ENCODE data around the gene C14orf39. TPM values are rescaled to one million over a fixed set of nuclear protein-coding genes. Genes with fewer than 3 reads are reported as not detected.

Gene C14orf39
- total and polyA plus RNA-seq, 2 experiments from 2014 or later: 0.28 to 3.4 TPM

DNA sequence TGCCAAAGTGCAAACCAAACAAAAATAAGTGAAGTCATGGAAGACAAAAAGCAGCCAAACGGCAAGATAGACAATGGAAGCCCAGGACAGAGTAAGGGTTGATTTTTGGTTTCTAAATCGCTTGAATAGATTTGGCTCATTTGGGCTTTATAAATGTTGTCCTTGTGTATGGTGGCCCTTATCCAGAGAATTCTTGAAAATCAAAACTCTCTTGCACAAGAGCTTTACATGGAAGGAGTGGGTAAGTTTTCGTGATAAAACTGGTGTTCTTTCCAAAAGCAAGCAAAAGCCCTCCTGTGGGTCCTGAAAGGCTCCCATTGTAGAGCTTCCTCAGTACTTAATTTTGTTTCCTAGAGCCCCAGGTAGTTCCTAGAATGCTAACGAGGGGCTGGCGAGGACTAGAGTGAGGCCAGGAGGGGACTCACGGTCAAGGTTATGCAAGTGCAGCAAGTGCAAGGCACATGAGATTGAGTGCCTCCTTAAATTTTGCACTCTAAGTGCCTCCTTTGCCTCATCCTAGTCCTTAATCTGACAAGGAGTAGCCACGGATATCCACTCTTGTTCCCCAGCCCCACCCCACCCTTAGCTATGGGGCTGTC is 27.2 kb upstream of the C14orf39 start:
- Mint-ChIP-seq H3K4me1 (peaks cover 54% of the 10 kb centered on the region), H3K4me3 (peak overlapping the region; percentile 51; the same call in 2 of the 3 replicates)

More for the DNA sequence above, 27.2 kb upstream of the C14orf39 start:
- peak overlapping the region; percentile 91 for H3K4me2 ChIP-seq
- Mint-ChIP-seq H3K9me3 (no peaks in the 10 kb centered on the region; the same call in 2 of the 3 replicates), H3K27me3 (ENCODE audit: insufficient read depth, low read depth, poor library complexity) (peaks cover 93% of the 10 kb centered on the region), H3K36me3 (ENCODE audit: low read depth) (no peaks in the 10 kb centered on the region), H3K27ac (no peak overlapping the region)
- H3K79me2 ChIP-seq (replicated peaks; ENCODE audit: insufficient read depth): no peaks in the 10 kb centered on the region
- ATAC-seq (peak; percentile 1; the same call in 1 of the 3 replicates), DNase-seq (ENCODE audit: low spot score) (peak; percentile 77)
- TF ChIP-seq NANOG (IDR thresholded peaks at IDR 0.05; ENCODE audit: borderline replicate concordance): peak; percentile 79
- no peak for TF ChIP-seq STAT1 (IDR thresholded peaks at IDR 0.05; ENCODE audit: unreplicated experiment)
- TF ChIP-seq ZNF331 (CRISPR knock-in tag; IDR thresholded peaks at IDR 0.05; ENCODE audit: low read depth): no peak
- no peak for TF ChIP-seq CREB1 (CRISPR knock-in tag; IDR thresholded peaks at IDR 0.05; ENCODE audit: low read depth)
- TF ChIP-seq, protein P1, sequence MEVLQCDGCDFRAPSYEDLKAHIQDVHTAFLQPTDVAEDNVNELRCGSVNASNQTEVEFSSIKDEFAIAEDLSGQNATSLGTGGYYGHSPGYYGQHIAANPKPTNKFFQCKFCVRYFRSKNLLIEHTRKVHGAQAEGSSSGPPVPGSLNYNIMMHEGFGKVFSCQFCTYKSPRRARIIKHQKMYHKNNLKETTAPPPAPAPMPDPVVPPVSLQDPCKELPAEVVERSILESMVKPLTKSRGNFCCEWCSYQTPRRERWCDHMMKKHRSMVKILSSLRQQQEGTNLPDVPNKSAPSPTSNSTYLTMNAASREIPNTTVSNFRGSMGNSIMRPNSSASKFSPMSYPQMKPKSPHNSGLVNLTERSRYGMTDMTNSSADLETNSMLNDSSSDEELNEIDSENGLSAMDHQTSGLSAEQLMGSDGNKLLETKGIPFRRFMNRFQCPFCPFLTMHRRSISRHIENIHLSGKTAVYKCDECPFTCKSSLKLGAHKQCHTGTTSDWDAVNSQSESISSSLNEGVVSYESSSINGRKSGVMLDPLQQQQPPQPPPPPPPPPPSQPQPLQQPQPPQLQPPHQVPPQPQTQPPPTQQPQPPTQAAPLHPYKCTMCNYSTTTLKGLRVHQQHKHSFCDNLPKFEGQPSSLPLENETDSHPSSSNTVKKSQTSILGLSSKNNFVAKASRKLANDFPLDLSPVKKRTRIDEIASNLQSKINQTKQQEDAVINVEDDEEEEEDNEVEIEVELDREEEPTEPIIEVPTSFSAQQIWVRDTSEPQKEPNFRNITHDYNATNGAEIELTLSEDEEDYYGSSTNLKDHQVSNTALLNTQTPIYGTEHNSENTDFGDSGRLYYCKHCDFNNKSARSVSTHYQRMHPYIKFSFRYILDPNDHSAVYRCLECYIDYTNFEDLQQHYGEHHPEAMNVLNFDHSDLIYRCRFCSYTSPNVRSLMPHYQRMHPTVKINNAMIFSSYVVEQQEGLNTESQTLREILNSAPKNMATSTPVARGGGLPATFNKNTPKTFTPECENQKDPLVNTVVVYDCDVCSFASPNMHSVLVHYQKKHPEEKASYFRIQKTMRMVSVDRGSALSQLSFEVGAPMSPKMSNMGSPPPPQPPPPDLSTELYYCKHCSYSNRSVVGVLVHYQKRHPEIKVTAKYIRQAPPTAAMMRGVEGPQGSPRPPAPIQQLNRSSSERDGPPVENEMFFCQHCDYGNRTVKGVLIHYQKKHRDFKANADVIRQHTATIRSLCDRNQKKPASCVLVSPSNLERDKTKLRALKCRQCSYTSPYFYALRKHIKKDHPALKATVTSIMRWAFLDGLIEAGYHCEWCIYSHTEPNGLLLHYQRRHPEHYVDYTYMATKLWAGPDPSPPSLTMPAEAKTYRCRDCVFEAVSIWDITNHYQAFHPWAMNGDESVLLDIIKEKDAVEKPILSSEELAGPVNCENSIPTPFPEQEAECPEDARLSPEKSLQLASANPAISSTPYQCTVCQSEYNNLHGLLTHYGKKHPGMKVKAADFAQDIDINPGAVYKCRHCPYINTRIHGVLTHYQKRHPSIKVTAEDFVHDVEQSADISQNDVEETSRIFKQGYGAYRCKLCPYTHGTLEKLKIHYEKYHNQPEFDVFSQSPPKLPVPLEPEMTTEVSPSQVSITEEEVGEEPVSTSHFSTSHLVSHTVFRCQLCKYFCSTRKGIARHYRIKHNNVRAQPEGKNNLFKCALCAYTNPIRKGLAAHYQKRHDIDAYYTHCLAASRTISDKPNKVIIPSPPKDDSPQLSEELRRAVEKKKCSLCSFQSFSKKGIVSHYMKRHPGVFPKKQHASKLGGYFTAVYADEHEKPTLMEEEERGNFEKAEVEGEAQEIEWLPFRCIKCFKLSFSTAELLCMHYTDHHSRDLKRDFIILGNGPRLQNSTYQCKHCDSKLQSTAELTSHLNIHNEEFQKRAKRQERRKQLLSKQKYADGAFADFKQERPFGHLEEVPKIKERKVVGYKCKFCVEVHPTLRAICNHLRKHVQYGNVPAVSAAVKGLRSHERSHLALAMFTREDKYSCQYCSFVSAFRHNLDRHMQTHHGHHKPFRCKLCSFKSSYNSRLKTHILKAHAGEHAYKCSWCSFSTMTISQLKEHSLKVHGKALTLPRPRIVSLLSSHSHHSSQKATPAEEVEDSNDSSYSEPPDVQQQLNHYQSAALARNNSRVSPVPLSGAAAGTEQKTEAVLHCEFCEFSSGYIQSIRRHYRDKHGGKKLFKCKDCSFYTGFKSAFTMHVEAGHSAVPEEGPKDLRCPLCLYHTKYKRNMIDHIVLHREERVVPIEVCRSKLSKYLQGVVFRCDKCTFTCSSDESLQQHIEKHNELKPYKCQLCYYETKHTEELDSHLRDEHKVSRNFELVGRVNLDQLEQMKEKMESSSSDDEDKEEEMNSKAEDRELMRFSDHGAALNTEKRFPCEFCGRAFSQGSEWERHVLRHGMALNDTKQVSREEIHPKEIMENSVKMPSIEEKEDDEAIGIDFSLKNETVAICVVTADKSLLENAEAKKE (CRISPR knock-in tag; IDR thresholded peaks at IDR 0.05): no peak
- peak; percentile 51 for TF ChIP-seq EZH2 (IDR thresholded peaks at IDR 0.05; ENCODE audit: low read depth, unreplicated experiment)
- TF ChIP-seq, protein P2, sequence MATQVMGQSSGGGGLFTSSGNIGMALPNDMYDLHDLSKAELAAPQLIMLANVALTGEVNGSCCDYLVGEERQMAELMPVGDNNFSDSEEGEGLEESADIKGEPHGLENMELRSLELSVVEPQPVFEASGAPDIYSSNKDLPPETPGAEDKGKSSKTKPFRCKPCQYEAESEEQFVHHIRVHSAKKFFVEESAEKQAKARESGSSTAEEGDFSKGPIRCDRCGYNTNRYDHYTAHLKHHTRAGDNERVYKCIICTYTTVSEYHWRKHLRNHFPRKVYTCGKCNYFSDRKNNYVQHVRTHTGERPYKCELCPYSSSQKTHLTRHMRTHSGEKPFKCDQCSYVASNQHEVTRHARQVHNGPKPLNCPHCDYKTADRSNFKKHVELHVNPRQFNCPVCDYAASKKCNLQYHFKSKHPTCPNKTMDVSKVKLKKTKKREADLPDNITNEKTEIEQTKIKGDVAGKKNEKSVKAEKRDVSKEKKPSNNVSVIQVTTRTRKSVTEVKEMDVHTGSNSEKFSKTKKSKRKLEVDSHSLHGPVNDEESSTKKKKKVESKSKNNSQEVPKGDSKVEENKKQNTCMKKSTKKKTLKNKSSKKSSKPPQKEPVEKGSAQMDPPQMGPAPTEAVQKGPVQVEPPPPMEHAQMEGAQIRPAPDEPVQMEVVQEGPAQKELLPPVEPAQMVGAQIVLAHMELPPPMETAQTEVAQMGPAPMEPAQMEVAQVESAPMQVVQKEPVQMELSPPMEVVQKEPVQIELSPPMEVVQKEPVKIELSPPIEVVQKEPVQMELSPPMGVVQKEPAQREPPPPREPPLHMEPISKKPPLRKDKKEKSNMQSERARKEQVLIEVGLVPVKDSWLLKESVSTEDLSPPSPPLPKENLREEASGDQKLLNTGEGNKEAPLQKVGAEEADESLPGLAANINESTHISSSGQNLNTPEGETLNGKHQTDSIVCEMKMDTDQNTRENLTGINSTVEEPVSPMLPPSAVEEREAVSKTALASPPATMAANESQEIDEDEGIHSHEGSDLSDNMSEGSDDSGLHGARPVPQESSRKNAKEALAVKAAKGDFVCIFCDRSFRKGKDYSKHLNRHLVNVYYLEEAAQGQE (IDR thresholded peaks at IDR 0.05; ENCODE audit: unreplicated experiment): no peak
- TF ChIP-seq POLR2AphosphoS5 (IDR thresholded peaks at IDR 0.05; ENCODE audit: low read depth): no peak
- peak; percentile 30 for TF ChIP-seq EZH2phosphoT487 (IDR thresholded peaks at IDR 0.05; ENCODE audit: unreplicated experiment)
- no peak overlapping the region for H3K27ac ChIP-seq (ENCODE audit: low read depth)
- no peaks in the 10 kb centered on the region for H3K36me3 ChIP-seq (ENCODE audit: insufficient read depth)
- peaks cover 100% of the 10 kb centered on the region for H3K27me3 ChIP-seq (ENCODE audit: insufficient read depth)
- peaks cover 62% of the 10 kb centered on the region for H3K4me1 ChIP-seq (ENCODE audit: insufficient read depth)
- no peak overlapping the region for H2AFZ ChIP-seq
- H3K4me3 ChIP-seq: peak overlapping the region; percentile 33
- no peaks in the 10 kb centered on the region for H3K9me2 ChIP-seq (ENCODE audit: insufficient read depth)
- H4K20me1 ChIP-seq (replicated peaks; ENCODE audit: insufficient read depth): 0 out of 2 replicates have a peak, but pooled peaks cover 6% of the 10 kb centered on the region
- peaks cover 42% of the 10 kb centered on the region for H3F3A ChIP-seq (replicated peaks; ENCODE audit: low read depth)

Data from GM23338 (cell line).